Measurements from ENCODE around the gene APOB. TPM values are rescaled to one million over a fixed set of nuclear protein-coding genes. Genes with fewer than 3 reads are reported as not detected.

The APOB gene
- total RNA-seq, 4 donors from 2014 or later, result 1.5 to 38.6 (median 14.7) TPM

- TF ChIP-seq CTCF (IDR thresholded peaks at IDR 0.05; ENCODE audit: low read depth), result no peak
Observed at GRCh38 chr2:21070341-21071257, 26.7 kb upstream of the APOB start.

GRCh38 chr2:21069746-21070340 lies 26.0 kb upstream of the APOB start:
- no peak for TF ChIP-seq CTCF (IDR thresholded peaks at IDR 0.05; ENCODE audit: low read depth)

GRCh38 chr2:21067859-21068537 lies 24.1 kb upstream of the APOB start:
- no peak for TF ChIP-seq CTCF (IDR thresholded peaks at IDR 0.05; ENCODE audit: low read depth)

GRCh38 chr2:21067125-21067524 lies 23.3 kb upstream of the APOB start:
- no peak for TF ChIP-seq CTCF (IDR thresholded peaks at IDR 0.05; ENCODE audit: low read depth)

- no peak for TF ChIP-seq CTCF (IDR thresholded peaks at IDR 0.05; ENCODE audit: low read depth)
Observed at GRCh38 chr2:21059885-21060610, 16.2 kb upstream of the APOB start.

GRCh38 chr2:21057097-21057496 lies 13.2 kb upstream of the APOB start:
- no peak for TF ChIP-seq CTCF (IDR thresholded peaks at IDR 0.05; ENCODE audit: low read depth)

All from subcutaneous adipose tissue (tissue), 4 donors.